Ovary (tissue), 3 donors: ENCODE measurements around the gene KIF3C.

Experiments
- EP300 ChIP-seq: sonication (generic); formaldehyde crosslinking; IDR thresholded peaks from one replicate; pipeline ENCODE4 v1.6.1; 2017; ENCODE audit warnings: antibody characterized with exemption
- POLR2A ChIP-seq: fragments of 450-650 bp; IDR thresholded peaks from one replicate; pipeline ENCODE4 v1.6.1; 2017; ENCODE audit warnings: antibody characterized with exemption, mild to moderate bottlenecking, moderate library complexity
- TF ChIP-seq, protein P1 (sequence below), 3 donors: fragments of 450-650 bp in 2 of 3; fragments of 200-600 bp in 1 of 3; IDR thresholded peaks; one replicate each; pipeline versions ENCODE4 v1.5.1 to v1.8.0; 2016 to 2022; ENCODE audit warnings: antibody characterized with exemption in 3 of 3, mild to moderate bottlenecking in 1 of 3
- donor health status: DM: no; HTN: no; CAD: no.

GRCh38 chr2:25926984-25927756 is 55.1 kb downstream of the KIF3C start:
- TF ChIP-seq, protein P1, sequence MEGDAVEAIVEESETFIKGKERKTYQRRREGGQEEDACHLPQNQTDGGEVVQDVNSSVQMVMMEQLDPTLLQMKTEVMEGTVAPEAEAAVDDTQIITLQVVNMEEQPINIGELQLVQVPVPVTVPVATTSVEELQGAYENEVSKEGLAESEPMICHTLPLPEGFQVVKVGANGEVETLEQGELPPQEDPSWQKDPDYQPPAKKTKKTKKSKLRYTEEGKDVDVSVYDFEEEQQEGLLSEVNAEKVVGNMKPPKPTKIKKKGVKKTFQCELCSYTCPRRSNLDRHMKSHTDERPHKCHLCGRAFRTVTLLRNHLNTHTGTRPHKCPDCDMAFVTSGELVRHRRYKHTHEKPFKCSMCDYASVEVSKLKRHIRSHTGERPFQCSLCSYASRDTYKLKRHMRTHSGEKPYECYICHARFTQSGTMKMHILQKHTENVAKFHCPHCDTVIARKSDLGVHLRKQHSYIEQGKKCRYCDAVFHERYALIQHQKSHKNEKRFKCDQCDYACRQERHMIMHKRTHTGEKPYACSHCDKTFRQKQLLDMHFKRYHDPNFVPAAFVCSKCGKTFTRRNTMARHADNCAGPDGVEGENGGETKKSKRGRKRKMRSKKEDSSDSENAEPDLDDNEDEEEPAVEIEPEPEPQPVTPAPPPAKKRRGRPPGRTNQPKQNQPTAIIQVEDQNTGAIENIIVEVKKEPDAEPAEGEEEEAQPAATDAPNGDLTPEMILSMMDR (IDR thresholded peaks at IDR 0.05): no peak
- TF ChIP-seq POLR2A: no peak
- TF ChIP-seq EP300: no peak
